ENCODE results near the gene LRRFIP1. TPM values are rescaled to one million over a fixed set of nuclear protein-coding genes. Genes with fewer than 3 reads are reported as not detected.

Gene LRRFIP1
- total RNA-seq, 1 donor from 2014 or later, result 134 TPM

- ChIA-PET POLR2A (interaction anchor here (13.9 kb wide), 1 partner anchor 23 kb away, joined by 241 read pairs; no protein-coding TSS in a partner anchor), CTCF (interaction anchor here (2.5 to 9.6 kb wide), 2 partner anchors 25 to 47 kb away, joined by 17 to 125 read pairs; no protein-coding TSS in a partner anchor)
- no peaks in the 10 kb centered on the region for H3K9me3 Mint-ChIP-seq
- H3K4me3 Mint-ChIP-seq, result no peak overlapping the region
- intact Hi-C loops (cut with micrococcal nuclease), result loop anchor here (10.0 kb wide), 1 partner anchor 266 kb away; the partner anchor contains the start of gene UBE2F
- no peaks in the 10 kb centered on the region for H3K27me3 Mint-ChIP-seq
- DNase-seq (no peak), ATAC-seq (ENCODE audit: low read depth) (no peak)
- no peak for TF ChIP-seq CTCF (IDR thresholded peaks at IDR 0.05)
- peaks cover 6% of the 10 kb centered on the region for H3K36me3 Mint-ChIP-seq (ENCODE audit: low read depth)
- peaks cover 97% of the 10 kb centered on the region for H3K4me1 Mint-ChIP-seq
- H3K27ac Mint-ChIP-seq, result peak overlapping the region; percentile 91
These were observed 70.9 kb downstream of the LRRFIP1 start for GRCh38 chr2:237698358-237698694.

GRCh38 chr2:237699870-237700511, 72.6 kb downstream of the LRRFIP1 start:
- Mint-ChIP-seq H3K36me3 (ENCODE audit: low read depth) (peaks cover 12% of the 10 kb centered on the region), H3K27ac (peak overlapping the region; percentile 82), H3K4me3 (peak overlapping the region; percentile 62), H3K4me1 (peaks cover 97% of the 10 kb centered on the region), H3K27me3 (no peaks in the 10 kb centered on the region), H3K9me3 (no peaks in the 10 kb centered on the region)
- ATAC-seq (ENCODE audit: low read depth) (no peak), DNase-seq (no peak)
- no peak for TF ChIP-seq CTCF (IDR thresholded peaks at IDR 0.05)
- CTCF ChIA-PET, result interaction anchor here (0.9 to 1.7 kb wide), 3 partner anchors 27 to 187 kb away, joined by 3 to 16 read pairs (median 4); no protein-coding TSS in a partner anchor
- POLR2A ChIA-PET, result interaction anchor here (1.4 to 13.9 kb wide), 5 partner anchors 8 to 26 kb away, joined by 4 to 241 read pairs (median 7); no protein-coding TSS in a partner anchor
- intact Hi-C loops (cut with micrococcal nuclease), result loop anchor here (1.0 to 10.0 kb wide), 2 partner anchors 8 to 265 kb away; partner anchors contain the start of gene UBE2F

- TF ChIP-seq CTCF (IDR thresholded peaks at IDR 0.05), result no peak
- ChIA-PET CTCF (interaction anchor here (0.9 to 1.7 kb wide), 4 partner anchors 28 to 188 kb away, joined by 3 to 16 read pairs (median 4); no protein-coding TSS in a partner anchor), POLR2A (interaction anchor here (0.6 to 2.1 kb wide), 6 partner anchors 9 to 27 kb away, joined by 4 to 14 read pairs (median 5); no protein-coding TSS in a partner anchor)
- intact Hi-C loops (cut with micrococcal nuclease), result loop anchor here (1.0 kb wide), 1 partner anchor 8 kb away; no protein-coding TSS in a partner anchor
- no peaks in the 10 kb centered on the region for H3K9me3 Mint-ChIP-seq
- H3K27ac Mint-ChIP-seq, result peak overlapping the region; percentile 82
- H3K4me3 Mint-ChIP-seq, result peak overlapping the region; percentile 62
- peaks cover 12% of the 10 kb centered on the region for H3K36me3 Mint-ChIP-seq (ENCODE audit: low read depth)
- peaks cover 96% of the 10 kb centered on the region for H3K4me1 Mint-ChIP-seq
- peak; percentile 59 for DNase-seq
- peak; percentile 61 for ATAC-seq (ENCODE audit: low read depth)
- H3K27me3 Mint-ChIP-seq, result no peaks in the 10 kb centered on the region
These were observed 73.2 kb downstream of the LRRFIP1 start for GRCh38 chr2:237700512-237701032.

- DNase-seq (no peak), ATAC-seq (ENCODE audit: low read depth) (no peak)
- intact Hi-C loops (cut with micrococcal nuclease), result no loop called here
- Mint-ChIP-seq H3K9me3 (no peaks in the 10 kb centered on the region), H3K36me3 (ENCODE audit: low read depth) (peaks cover 14% of the 10 kb centered on the region), H3K4me3 (peak overlapping the region; percentile 62), H3K4me1 (peaks cover 92% of the 10 kb centered on the region), H3K27ac (peak overlapping the region; percentile 82), H3K27me3 (no peaks in the 10 kb centered on the region)
- ChIA-PET CTCF (interaction anchor here (0.7 to 1.7 kb wide), 5 partner anchors 28 to 189 kb away, joined by 3 to 16 read pairs (median 4); no protein-coding TSS in a partner anchor), POLR2A (interaction anchor here (0.6 to 2.1 kb wide), 6 partner anchors 10 to 28 kb away, joined by 4 to 14 read pairs (median 5); no protein-coding TSS in a partner anchor)
- no peak for TF ChIP-seq CTCF (IDR thresholded peaks at IDR 0.05)
These were observed 73.9 kb downstream of the LRRFIP1 start for GRCh38 chr2:237701033-237701858.

All from activated B cell treated with CpG ODN at 0.5 μM for 24 hours (primary cell).